MM.1S (cell line): Measurements from ENCODE around the gene MDK.

ENCODE experiments used
- DNase-seq: peaks from one replicate; pipeline ENCODE4 v3.0.0-alpha.2; 2015
- H2AFZ ChIP-seq: fragments of 300-600 bp; sonication (generic); 2 replicates; pipeline ENCODE4 v1.6.0; 2016; ENCODE audit warnings: antibody characterized with exemption, low read length
- H3F3A ChIP-seq: fragments of 300-600 bp; sonication (generic); 2 replicates; pipeline ENCODE4 v1.6.1; 2016; ENCODE audit warnings: mild to moderate bottlenecking, antibody characterized with exemption, low read length, moderate library complexity, mixed read lengths; ENCODE audit not compliant: insufficient read depth
- H3K27ac ChIP-seq: fragments of 300-600 bp; sonication (generic); 2 replicates; pipeline ENCODE4 v1.5.1; 2016; ENCODE audit warnings: mild to moderate bottlenecking, low read length
- H3K27me3 ChIP-seq: fragments of 300-600 bp; sonication (generic); replicated peaks from 2 replicates; pipeline ENCODE4 v1.6.0; 2016; ENCODE audit warnings: low read length; ENCODE audit not compliant: insufficient read depth
- H3K36me3 ChIP-seq: fragments of 300-600 bp; sonication (generic); replicated peaks from 2 replicates; pipeline ENCODE4 v1.6.1; 2016; ENCODE audit warnings: mild to moderate bottlenecking, low read length, mixed read lengths; ENCODE audit not compliant: insufficient read depth
- H3K4me1 ChIP-seq: fragments of 300-600 bp; sonication (generic); 2 replicates; pipeline ENCODE4 v1.6.1; 2016; ENCODE audit warnings: low read length, mixed read lengths
- H3K4me2 ChIP-seq: fragments of 300-600 bp; sonication (generic); 2 replicates; pipeline ENCODE4 v1.6.0; 2016; ENCODE audit warnings: low read depth, low read length
- H3K4me3 ChIP-seq: fragments of 300-600 bp; sonication (generic); 2 replicates; pipeline ENCODE4 v1.5.1; 2016; ENCODE audit warnings: low read length, mixed read lengths
- H3K79me2 ChIP-seq: fragments of 300-600 bp; sonication (generic); 2 replicates; pipeline ENCODE4 v1.6.1; 2016; ENCODE audit warnings: mixed run types, low read length, mixed read lengths
- H3K9ac ChIP-seq: fragments of 300-600 bp; sonication (generic); 2 replicates; pipeline ENCODE4 v1.6.1; 2016; ENCODE audit warnings: low read length, mixed read lengths
- H3K9me2 ChIP-seq: fragments of 300-600 bp; sonication (generic); replicated peaks from 2 replicates; pipeline ENCODE4 v1.6.1; 2016; ENCODE audit warnings: mild to moderate bottlenecking, low read length, mixed read lengths; ENCODE audit not compliant: insufficient read depth
- H3K9me3 ChIP-seq: fragments of 300-600 bp; sonication (generic); replicated peaks from 2 replicates; pipeline ENCODE4 v1.6.1; 2016; ENCODE audit warnings: mild to moderate bottlenecking, low read length, mixed read lengths; ENCODE audit not compliant: insufficient read depth
- H4K20me1 ChIP-seq: fragments of 300-600 bp; sonication (generic); 2 replicates; pipeline ENCODE4 v1.6.1; 2016; ENCODE audit warnings: mild to moderate bottlenecking, low read length, moderate library complexity, mixed read lengths; ENCODE audit not compliant: insufficient read depth
- EZH2 ChIP-seq: fragments of 300-600 bp; sonication (generic); optimal IDR thresholded peaks from 2 replicates; pipeline ENCODE3; 2017; ENCODE audit warnings: low read depth, mild to moderate bottlenecking, antibody characterized with exemption, low read length, mixed read lengths
- EZH2phosphoT487 ChIP-seq: fragments of 300-600 bp; sonication (generic); IDR thresholded peaks from 2 replicates; pipeline ENCODE4 v1.6.1; 2018; ENCODE audit warnings: antibody characterized with exemption, low read length
- TF ChIP-seq, protein P1 (sequence below): fragments of 300-600 bp; sonication (generic); IDR thresholded peaks from 2 replicates; pipeline ENCODE4 v1.5.1; 2016; ENCODE audit warnings: antibody characterized with exemption, low read length, mixed read lengths

The MDK gene

DNA sequence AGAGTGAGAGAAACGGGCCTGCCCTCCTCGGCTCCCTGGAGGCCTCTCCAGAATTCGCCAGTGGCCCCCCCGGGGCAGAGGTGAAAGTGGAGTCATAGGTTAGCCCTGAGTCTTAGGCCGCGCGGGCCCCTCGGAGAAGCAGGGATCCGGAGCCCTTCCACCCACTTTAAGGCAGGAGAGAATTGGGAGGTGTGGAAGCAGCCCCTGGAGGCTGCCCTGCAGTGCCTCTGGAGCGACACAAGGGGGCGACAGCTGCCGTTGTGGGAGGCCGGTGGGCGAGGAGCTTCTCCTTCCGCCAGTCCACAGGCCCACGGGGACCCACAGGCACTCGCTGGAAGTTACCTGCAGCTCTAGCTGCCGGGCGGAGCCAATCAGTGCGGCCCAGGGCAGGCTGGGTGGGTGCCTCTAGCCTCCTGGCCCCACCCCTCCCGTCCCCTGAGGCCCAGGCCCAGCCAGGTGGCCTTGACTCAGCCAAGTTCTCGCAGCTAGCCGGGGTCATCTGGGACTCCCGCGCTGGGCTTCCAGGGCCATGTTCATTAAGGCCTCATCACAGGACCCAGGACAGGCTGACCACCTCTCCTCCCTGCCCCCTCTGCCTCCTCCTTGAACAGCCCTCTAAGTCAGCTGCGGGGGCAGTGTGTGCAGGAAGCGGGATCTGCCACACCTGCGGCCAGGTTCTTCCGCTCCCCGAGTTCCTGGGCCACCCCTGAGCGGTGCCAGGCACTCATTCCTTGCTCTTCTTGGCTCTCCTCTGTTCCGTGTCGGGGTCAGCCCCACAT is 29.2 kb upstream of the MDK start:
- H3K79me2 ChIP-seq, result peaks cover 70% of the 10 kb centered on the region
- no peak overlapping the region for H3K27ac ChIP-seq
- no peak overlapping the region for H3K9ac ChIP-seq
- no peaks in the 10 kb centered on the region for H3K27me3 ChIP-seq
- no peaks in the 10 kb centered on the region for H3K9me3 ChIP-seq
- no peak overlapping the region for H3K4me3 ChIP-seq
- no peaks in the 10 kb centered on the region for H3K9me2 ChIP-seq
- peaks cover 13% of the 10 kb centered on the region for H3K4me1 ChIP-seq
- TF ChIP-seq EZH2 (no peak), EZH2phosphoT487 (no peak)
- TF ChIP-seq, protein P1, sequence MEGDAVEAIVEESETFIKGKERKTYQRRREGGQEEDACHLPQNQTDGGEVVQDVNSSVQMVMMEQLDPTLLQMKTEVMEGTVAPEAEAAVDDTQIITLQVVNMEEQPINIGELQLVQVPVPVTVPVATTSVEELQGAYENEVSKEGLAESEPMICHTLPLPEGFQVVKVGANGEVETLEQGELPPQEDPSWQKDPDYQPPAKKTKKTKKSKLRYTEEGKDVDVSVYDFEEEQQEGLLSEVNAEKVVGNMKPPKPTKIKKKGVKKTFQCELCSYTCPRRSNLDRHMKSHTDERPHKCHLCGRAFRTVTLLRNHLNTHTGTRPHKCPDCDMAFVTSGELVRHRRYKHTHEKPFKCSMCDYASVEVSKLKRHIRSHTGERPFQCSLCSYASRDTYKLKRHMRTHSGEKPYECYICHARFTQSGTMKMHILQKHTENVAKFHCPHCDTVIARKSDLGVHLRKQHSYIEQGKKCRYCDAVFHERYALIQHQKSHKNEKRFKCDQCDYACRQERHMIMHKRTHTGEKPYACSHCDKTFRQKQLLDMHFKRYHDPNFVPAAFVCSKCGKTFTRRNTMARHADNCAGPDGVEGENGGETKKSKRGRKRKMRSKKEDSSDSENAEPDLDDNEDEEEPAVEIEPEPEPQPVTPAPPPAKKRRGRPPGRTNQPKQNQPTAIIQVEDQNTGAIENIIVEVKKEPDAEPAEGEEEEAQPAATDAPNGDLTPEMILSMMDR, result peak; percentile 59
- no peaks in the 10 kb centered on the region for H4K20me1 ChIP-seq
- no peak overlapping the region for H2AFZ ChIP-seq
- no peaks in the 10 kb centered on the region for H3K36me3 ChIP-seq
- H3F3A ChIP-seq, result no peaks in the 10 kb centered on the region
- DNase-seq, result no peak
- no peak overlapping the region for H3K4me2 ChIP-seq

DNA sequence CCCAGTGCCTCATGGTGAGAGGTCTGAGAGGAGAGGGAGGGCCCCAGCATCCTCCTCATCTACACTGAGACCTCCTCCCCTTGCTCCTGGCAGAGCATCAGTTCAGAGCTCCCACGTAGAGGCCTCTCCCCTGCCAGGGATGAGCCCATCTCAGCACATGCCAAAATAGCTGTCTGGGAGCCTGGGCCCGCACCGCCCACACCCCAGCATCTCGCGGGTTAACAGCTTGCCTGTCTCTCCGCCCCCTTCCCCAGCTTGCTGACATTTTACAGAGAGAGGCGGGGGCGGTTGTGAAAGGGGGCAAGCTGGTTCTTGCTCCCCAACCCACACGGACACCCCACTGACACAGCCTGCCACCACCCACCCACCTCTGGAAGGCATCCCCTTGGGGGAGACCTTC is 27.8 kb upstream of the MDK start:
- no peak for TF ChIP-seq EZH2
- TF ChIP-seq EZH2phosphoT487, result no peak
- TF ChIP-seq, protein P1, result no peak
- no peak for DNase-seq
- H3F3A ChIP-seq, result no peaks in the 10 kb centered on the region
- peaks cover 65% of the 10 kb centered on the region for H3K79me2 ChIP-seq
- no peaks in the 10 kb centered on the region for H3K9me2 ChIP-seq
- H4K20me1 ChIP-seq, result no peaks in the 10 kb centered on the region
- no peak overlapping the region for H3K9ac ChIP-seq
- no peak overlapping the region for H3K27ac ChIP-seq
- peaks cover 6% of the 10 kb centered on the region; the same call in 1 of the 2 replicates for H3K4me1 ChIP-seq
- no peaks in the 10 kb centered on the region for H3K36me3 ChIP-seq
- no peak overlapping the region for H2AFZ ChIP-seq
- no peak overlapping the region for H3K4me2 ChIP-seq
- no peaks in the 10 kb centered on the region for H3K9me3 ChIP-seq
- H3K4me3 ChIP-seq, result no peak overlapping the region
- no peaks in the 10 kb centered on the region for H3K27me3 ChIP-seq

DNA sequence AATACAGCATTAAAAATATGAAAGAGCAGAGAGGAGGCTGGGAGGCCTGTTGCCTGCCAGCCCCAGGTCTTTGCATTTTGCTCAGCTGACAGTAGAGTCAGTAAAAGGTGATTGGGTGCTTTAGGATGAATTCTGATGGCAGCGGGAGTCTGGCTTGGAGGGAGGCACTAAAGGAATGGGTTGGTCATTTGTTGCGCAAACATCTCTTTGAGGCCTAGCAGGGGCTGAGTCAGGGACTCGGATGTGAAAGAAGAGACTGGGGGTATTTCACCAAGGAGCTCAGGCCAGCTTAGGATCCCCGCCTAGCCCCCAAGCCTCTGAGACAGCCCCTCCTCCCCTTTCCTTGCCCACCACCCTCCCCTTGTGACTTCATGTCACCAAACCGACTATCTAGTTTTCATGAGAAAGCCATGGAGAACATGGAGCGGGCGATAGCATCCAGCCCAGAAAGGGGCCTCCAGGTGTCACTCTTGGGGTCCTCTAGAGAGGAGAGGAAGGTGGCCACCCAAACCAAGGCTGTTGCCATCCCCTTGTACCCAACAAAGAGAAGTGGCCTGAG is 24.5 kb upstream of the MDK start:
- no peak for DNase-seq

More for the DNA sequence above, 24.5 kb upstream of the MDK start:
- no peaks in the 10 kb centered on the region for H3K9me3 ChIP-seq
- H3K4me1 ChIP-seq, result no peaks in the 10 kb centered on the region
- H3K9me2 ChIP-seq, result no peaks in the 10 kb centered on the region
- no peak overlapping the region for H3K9ac ChIP-seq
- no peaks in the 10 kb centered on the region for H3K27me3 ChIP-seq
- H3K4me2 ChIP-seq, result no peak overlapping the region
- no peak for TF ChIP-seq EZH2phosphoT487
- TF ChIP-seq, protein P1, result no peak
- no peak for TF ChIP-seq EZH2
- no peak overlapping the region for H3K27ac ChIP-seq
- H3F3A ChIP-seq, result no peaks in the 10 kb centered on the region
- H4K20me1 ChIP-seq, result no peaks in the 10 kb centered on the region
- H3K79me2 ChIP-seq, result peaks cover 48% of the 10 kb centered on the region
- no peak overlapping the region for H2AFZ ChIP-seq
- H3K36me3 ChIP-seq, result no peaks in the 10 kb centered on the region
- H3K4me3 ChIP-seq, result no peak overlapping the region
